Osteocyte (in vitro differentiated cells): ENCODE data around the gene SORCS1. TPM values are rescaled to one million over a fixed set of nuclear protein-coding genes. Genes with fewer than 3 reads are reported as not detected.

Source experiments
- DNase-seq: peaks from one replicate; pipeline ENCODE4 v3.0.0; 2021; ENCODE audit warnings: mixed read lengths; ENCODE audit not compliant: unreplicated experiment; ENCODE audit errors: extremely low spot score
- H3K27ac Mint-ChIP-seq: one replicate; pipeline ENCODE4 v1.8.0; 2021; ENCODE audit warnings: mild to moderate bottlenecking, mixed read lengths; ENCODE audit not compliant: unreplicated experiment
- H3K27me3 Mint-ChIP-seq: one replicate; pipeline ENCODE4 v1.8.0; 2021; ENCODE audit warnings: mixed read lengths; ENCODE audit not compliant: unreplicated experiment
- H3K36me3 Mint-ChIP-seq: one replicate; pipeline ENCODE4 v1.8.0; 2021; ENCODE audit warnings: mixed read lengths; ENCODE audit not compliant: unreplicated experiment
- H3K4me1 Mint-ChIP-seq: one replicate; pipeline ENCODE4 v1.8.0; 2021; ENCODE audit warnings: mixed read lengths; ENCODE audit not compliant: unreplicated experiment
- H3K4me3 Mint-ChIP-seq: one replicate; pipeline ENCODE4 v1.8.0; 2021; ENCODE audit warnings: mild to moderate bottlenecking, moderate library complexity, mixed read lengths; ENCODE audit not compliant: unreplicated experiment
- H3K9me3 Mint-ChIP-seq: one replicate; pipeline ENCODE4 v1.8.0; 2021; ENCODE audit warnings: mixed read lengths; ENCODE audit not compliant: unreplicated experiment
- CTCF ChIP-seq: fragments of 200-600 bp; sonication (generic); IDR thresholded peaks from 2 replicates; pipeline ENCODE4 v1.5.0; 2021; ENCODE audit warnings: antibody characterized with exemption, mild to moderate bottlenecking, moderate library complexity
- total RNA-seq: library from RNA; stranded (reverse); gene quantifications from 2 replicates; pipeline ENCODE4 v1.2.1, GENCODE V29; 2021

SORCS1 gene
- total RNA-seq, 1 donor from 2014 or later, result not detected

- no peaks in the 10 kb centered on the region for H3K36me3 Mint-ChIP-seq
- TF ChIP-seq CTCF, result no peak
- H3K9me3 Mint-ChIP-seq, result no peaks in the 10 kb centered on the region
- no peak overlapping the region for H3K4me3 Mint-ChIP-seq
- H3K4me1 Mint-ChIP-seq, result no peaks in the 10 kb centered on the region
- DNase-seq, result no peak
- peaks cover 2% of the 10 kb centered on the region for H3K27me3 Mint-ChIP-seq
- no peak overlapping the region for H3K27ac Mint-ChIP-seq
Measured at GRCh38 chr10:106643473-106643872, 521.0 kb downstream of the SORCS1 start.

DNA sequence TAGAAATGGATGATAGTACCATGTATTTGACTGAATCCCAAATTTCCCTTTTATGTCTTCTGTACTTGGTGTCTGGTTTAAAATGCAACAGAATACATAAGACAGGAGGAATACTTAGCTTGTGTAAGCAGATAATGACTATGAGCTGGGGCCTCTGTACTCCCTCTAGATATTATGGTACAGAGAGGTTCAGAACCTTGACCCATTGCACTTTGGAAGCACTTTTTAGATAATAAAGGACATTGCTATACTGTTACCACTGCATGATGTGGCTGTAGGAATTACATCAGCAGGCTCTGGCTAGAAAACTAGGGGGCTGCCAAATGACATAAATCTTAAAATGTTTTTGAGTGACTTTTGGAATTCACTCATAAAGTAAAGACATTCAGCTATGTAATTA is 526.6 kb downstream of the SORCS1 start:
- H3K36me3 Mint-ChIP-seq, result no peaks in the 10 kb centered on the region
- H3K9me3 Mint-ChIP-seq, result no peaks in the 10 kb centered on the region
- no peak overlapping the region for H3K4me3 Mint-ChIP-seq
- peaks cover 2% of the 10 kb centered on the region for H3K27me3 Mint-ChIP-seq
- DNase-seq, result no peak
- no peaks in the 10 kb centered on the region for H3K4me1 Mint-ChIP-seq
- H3K27ac Mint-ChIP-seq, result no peak overlapping the region
- no peak for TF ChIP-seq CTCF

DNA sequence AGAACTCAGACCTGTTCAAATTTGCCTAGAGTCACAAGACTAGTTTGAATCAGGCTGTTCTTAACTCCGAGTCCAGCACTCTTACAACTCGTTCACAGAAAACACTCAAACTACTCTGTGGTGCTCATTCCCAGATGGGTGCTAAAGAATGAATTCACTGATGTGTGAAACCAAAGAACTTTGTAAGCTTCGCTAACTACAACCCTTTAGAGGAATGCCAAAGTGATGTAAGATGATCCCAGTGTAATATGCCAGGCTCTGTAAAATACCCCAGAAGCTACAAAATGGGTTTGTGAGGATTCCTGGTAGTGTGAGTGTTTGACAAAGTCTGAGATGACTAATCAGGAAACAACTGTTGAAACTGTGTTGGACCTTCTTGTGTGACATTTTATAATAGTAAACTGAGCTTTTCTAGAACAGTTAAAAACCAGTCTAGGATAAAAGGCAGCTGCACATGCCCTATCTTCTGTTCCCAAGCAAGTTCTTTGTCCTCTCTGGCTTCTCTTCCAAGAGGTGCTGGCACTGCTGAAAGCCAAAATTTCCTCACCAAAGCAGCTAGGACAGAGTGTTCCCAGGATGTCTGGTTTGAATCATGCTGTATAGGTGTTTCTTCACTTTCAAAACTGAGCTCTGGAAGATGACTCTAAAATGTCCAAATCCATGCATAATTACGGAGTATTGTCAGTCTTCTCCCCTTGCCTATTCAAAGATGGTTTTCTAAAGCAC is 527.6 kb downstream of the SORCS1 start:
- Mint-ChIP-seq H3K4me1 (no peaks in the 10 kb centered on the region), H3K36me3 (no peaks in the 10 kb centered on the region), H3K27me3 (peaks cover 5% of the 10 kb centered on the region), H3K4me3 (no peak overlapping the region), H3K9me3 (no peaks in the 10 kb centered on the region), H3K27ac (no peak overlapping the region)
- no peak for TF ChIP-seq CTCF
- DNase-seq, result no peak

- H3K36me3 Mint-ChIP-seq, result no peaks in the 10 kb centered on the region
- no peak for DNase-seq
- no peak overlapping the region for H3K4me3 Mint-ChIP-seq
- no peak overlapping the region for H3K27ac Mint-ChIP-seq
- H3K9me3 Mint-ChIP-seq, result no peaks in the 10 kb centered on the region
- TF ChIP-seq CTCF, result no peak
- peaks cover 5% of the 10 kb centered on the region for H3K27me3 Mint-ChIP-seq
- no peaks in the 10 kb centered on the region for H3K4me1 Mint-ChIP-seq
Measured at GRCh38 chr10:106635947-106636346, 528.6 kb downstream of the SORCS1 start.

DNA sequence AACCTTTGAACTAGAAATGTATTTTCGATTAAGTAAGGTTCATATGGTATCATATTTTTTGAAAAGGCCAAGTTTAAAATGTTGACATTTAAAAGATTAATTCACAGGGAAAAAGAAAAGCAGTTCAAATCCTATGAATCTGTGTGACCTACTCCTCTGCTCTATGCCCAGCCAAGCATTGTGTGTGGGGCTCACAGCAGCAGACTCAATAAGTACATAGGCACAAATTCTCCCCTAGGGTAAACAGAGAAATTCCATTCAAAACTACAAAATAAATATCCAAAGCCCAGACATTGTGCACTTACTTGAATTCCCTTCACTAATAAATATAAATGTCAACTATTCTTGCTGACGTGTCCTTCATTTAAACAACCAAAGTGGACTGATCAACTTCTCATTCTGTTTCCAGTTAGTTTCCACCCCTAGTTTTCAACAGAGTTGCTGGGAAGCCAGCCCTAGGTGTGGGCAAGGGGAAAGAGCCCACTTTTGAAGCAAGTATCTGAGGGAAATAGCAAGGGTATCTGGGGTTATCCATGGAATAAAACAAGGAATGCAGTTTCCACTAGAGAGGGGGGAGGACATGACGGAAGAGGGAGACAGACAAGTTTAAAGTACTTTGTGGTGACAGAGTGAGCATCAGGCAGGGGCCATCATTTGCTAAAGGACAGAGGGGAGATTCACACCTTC is 533.3 kb downstream of the SORCS1 start:
- H3K4me3 Mint-ChIP-seq, result no peak overlapping the region
- H3K27ac Mint-ChIP-seq, result no peak overlapping the region
- DNase-seq, result no peak
- peaks cover 13% of the 10 kb centered on the region for H3K27me3 Mint-ChIP-seq
- no peak for TF ChIP-seq CTCF
- H3K4me1 Mint-ChIP-seq, result no peaks in the 10 kb centered on the region
- H3K9me3 Mint-ChIP-seq, result no peaks in the 10 kb centered on the region
- no peaks in the 10 kb centered on the region for H3K36me3 Mint-ChIP-seq
